GM20431 (cell line): ENCODE results near the gene OXNAD1.

ENCODE experiments used
- in situ Hi-C: fragments of 300-500 bp; cut with MseI, MboI; formaldehyde crosslinking; loops from one replicate; pipeline ENCODE4 v1.15.0; 2020; ENCODE audit warnings: low sequenced_read_pairs; ENCODE audit not compliant: unreplicated experiment

OXNAD1 gene

DNA sequence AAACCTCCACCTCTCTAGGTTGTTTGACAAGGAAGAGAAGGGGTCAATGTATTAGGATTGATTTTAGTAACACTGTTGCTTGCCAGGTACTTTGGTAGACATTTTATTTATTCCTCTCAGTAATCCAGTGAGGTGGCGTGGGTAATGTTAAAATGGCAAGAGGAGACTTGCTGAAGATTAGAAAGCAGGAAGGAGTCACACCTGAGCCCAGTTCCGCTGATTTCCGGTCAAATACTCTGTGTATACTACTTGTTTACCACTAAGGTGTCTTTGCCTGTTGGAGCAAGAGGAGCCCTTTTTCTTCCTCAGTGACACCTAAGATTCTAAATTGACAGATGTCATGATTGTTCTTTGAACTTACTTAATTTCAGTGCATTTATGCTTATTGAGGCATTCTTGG, 1.7 kb downstream of the OXNAD1 start:
- in situ Hi-C loops: no loop called here

DNA sequence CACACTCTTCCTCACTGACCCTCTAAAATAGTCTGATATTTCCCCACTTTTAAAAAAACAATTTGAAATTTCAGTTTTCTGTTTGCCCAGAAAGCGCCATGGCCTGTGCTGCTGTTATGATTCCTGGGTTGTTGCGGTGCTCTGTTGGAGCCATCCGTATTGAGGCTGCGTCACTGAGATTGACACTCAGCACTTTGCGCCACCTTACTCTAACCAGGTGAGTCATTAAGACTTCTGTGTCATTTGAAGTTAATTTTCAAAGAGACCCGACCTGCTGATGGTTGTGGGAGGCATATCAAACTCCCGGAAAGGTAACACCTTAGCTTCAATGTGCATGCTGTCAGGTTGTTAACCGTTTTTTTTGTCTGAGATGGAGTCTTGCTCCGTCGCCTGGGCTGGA, 5.8 kb downstream of the OXNAD1 start:
- in situ Hi-C loops: no loop called here

- in situ Hi-C loops: no loop called here
These were observed 7.6 kb downstream of the OXNAD1 start for GRCh38 chr3:16272588-16272987.

DNA sequence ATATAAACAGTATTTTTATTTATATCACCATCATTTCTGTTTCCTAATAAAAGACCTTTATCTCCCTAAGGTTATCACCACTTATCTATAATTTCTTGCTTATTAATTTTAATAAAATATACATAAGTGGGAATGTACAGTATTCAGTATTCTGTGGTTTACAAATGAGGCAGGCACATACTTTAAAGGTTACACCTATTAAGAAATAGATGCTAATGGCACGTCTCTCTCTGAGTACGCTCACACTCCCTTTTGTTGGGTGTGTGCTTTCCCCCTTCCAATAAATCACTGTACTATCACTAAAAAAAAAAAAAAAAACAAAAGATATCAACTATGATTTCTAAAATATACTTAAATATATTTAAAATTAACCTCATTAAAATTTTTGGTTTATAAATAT, 8.9 kb downstream of the OXNAD1 start:
- in situ Hi-C loops: no loop called here

DNA sequence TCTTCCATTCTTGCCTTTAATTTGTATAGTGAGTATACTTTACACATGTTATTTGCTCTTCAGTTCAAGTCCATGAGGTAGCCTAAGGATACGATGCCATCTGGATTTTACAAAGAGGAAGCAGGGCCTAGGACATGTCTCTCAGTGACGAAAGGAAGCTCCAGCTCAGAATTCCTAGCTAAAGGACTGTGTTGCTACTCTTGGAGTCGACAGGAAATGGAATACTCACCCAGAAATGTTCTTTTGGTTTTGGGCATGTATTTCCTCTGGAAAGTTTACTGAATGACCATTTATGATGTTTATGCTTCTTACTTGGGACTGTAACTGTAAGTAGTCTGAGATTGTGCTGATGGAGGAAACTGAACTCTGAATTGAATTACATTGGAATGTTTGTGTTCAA, 12.5 kb downstream of the OXNAD1 start:
- in situ Hi-C loops: no loop called here

GRCh38 chr3:16279010-16279801, 14.2 kb downstream of the OXNAD1 start:
- in situ Hi-C loops: no loop called here

GRCh38 chr3:16280671-16281070, 15.7 kb downstream of the OXNAD1 start:
- in situ Hi-C loops: loop anchor here (10.0 kb wide), 1 partner anchor 274 kb away; no protein-coding TSS in a partner anchor

DNA sequence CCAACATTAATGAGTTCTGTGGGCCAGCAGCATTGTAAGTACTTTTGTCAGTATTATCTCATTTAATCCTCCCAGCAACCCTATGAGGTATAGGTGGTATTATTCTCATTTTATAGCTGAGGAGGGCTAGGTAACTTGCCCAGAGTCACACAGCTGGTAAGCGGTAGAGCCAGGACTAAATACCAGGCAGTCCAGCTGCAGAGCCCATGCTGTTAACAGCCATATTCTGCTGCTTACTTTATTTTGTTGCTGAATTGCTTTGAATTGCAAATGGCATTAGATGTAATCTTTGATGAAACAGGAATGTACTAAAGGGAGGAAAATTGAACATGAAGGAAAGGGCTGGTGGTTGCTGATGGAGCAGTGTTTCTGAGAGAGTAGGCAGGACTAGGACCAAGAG, 19.6 kb downstream of the OXNAD1 start:
- in situ Hi-C loops: loop anchor here (10.0 kb wide), 1 partner anchor 270 kb away; no protein-coding TSS in a partner anchor

- in situ Hi-C loops: loop anchor here (10.0 kb wide), 1 partner anchor 269 kb away; no protein-coding TSS in a partner anchor
These were observed 21.1 kb downstream of the OXNAD1 start for GRCh38 chr3:16286161-16286560.

- in situ Hi-C loops: loop anchor here (10.0 kb wide), 1 partner anchor 268 kb away; no protein-coding TSS in a partner anchor
These were observed 21.9 kb downstream of the OXNAD1 start for GRCh38 chr3:16286751-16287543.

- in situ Hi-C loops: loop anchor here (10.0 kb wide), 1 partner anchor 266 kb away; no protein-coding TSS in a partner anchor
These were observed 23.7 kb downstream of the OXNAD1 start for GRCh38 chr3:16288664-16289063.

DNA sequence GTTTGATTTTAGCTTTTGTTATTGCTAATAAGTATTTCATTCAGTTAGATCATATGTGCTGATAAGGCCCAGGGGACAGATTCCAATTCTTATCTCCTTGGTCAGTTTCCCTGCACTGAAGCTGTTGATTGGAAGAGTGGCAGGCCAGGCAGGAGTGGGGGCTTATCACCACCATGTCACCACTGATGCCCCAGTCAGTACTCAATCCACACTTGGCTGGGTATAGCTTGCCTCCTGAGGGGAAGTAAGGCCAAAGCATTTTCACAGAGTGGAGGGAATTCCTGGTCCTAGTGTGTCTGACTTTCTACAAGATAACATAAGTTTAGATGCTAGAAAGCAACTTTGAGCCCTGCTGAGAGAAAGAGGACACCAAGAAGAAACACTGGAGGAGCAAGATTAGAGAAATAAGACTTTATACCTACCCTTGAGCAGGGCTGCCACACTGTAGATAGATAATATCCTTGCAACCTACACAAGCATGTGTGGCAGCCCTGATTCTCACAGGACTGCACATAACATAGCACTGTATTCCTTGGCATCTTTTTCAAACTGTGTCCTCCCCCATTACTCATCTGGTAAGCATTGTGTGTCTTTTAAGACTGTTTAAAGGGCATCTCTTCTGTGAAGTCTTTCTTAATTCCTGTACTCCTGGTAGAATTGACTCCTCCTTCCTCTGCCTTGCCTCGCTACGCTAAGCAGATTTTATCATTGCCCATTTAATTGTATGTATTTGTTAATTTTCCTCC, 24.3 kb downstream of the OXNAD1 start:
- in situ Hi-C loops: loop anchor here (10.0 kb wide), 1 partner anchor 265 kb away; no protein-coding TSS in a partner anchor

DNA sequence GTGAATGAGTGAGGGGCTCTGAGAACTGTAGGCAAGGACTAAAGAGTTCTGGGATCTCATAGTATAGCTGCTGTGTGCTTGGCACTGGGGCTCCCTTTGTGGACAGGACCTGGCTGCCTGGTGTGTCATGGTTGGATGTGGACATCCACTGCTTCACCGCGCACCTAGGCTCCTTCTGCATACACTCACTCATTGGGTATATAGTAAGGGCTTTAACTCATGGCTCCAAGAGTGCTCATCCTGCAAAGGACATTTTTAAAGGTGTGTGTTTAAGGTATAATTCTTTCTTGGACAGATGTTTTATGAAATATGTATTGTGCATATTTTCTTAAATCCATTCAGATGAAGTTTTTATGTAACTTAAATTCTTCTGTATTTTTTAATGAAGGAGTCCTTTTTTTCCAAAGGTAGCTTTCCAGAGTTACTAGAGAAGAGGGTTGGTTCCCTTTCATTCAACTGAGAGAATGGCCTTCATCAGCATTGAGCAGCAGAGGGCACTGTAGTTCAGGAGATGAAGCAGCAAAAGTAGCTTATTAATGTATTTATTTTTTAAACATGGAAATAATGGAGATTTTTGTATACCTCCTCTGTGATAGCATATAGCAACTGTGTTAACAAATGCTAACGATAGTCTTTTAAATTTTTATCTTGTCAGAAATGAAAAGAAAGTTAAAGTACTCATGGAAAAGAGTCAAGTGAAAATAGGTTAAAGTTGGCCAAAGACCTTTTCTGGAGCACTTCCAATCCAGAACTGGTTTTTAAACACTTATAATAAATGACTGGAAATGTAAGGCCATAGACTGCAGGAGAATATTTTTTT, 25.2 kb downstream of the OXNAD1 start:
- in situ Hi-C loops: no loop called here

GRCh38 chr3:16290827-16291196, 25.8 kb downstream of the OXNAD1 start:
- in situ Hi-C loops: no loop called here

DNA sequence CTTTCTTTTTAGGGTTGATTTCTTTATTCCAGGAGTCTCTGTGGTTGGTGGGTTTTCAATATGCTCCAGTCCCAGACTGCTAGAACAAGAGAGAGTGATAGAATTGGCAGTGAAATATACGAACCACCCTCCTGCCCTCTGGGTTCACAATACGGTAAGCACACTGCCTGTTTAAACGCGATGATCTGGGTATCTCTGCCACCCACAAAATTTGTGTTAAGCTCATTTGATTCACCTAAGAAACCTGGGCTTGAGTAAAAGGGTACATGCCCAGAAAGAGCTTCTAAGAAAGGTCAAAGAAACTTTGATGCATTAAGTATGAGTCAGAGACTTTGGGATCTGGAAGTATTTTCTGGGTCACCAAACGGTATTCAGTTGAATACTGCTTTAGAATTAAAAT, 29.8 kb downstream of the OXNAD1 start:
- in situ Hi-C loops: no loop called here

DNA sequence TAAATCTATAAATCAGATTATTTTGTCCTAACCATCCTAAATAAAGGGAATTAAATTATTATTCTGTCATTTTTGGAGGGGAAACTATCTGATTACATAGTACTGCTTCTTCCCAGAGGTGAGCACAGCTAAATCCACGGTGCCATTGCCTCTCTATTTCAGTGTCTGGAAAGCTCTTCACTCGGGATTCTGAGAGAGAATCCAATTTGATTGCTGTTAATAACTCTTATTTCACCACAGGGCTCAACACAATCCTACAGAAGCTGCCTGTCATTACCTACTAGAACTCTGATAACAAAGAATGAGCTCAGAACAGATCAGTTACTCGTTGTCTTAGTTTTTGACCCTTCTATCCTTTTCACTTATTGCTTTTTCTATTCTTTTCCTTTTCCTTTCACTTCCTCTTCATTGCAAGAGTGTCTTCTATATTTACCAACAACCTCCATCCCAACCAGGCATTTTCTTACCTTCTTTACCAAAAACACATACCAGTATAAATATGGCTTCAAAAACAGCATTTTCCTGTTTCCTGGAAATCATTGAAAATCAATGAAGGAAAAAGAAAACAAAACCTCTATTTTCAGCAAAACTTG, 30.4 kb downstream of the OXNAD1 start:
- in situ Hi-C loops: no loop called here

- in situ Hi-C loops: no loop called here
These were observed 33.2 kb downstream of the OXNAD1 start for GRCh38 chr3:16297997-16298885.

GRCh38 chr3:16298891-16299290, 33.9 kb downstream of the OXNAD1 start:
- in situ Hi-C loops: no loop called here
